Hepatocyte (in vitro differentiated cells): Measurements from ENCODE around the gene GABRP. TPM values are rescaled to one million over a fixed set of nuclear protein-coding genes. Genes with fewer than 3 reads are reported as not detected.
"Not testable (repeated sequence)": the region's sequence is repeated elsewhere in the genome, so short reads cannot be mapped to it uniquely, and the experiment has no call there.

Source experiments
- DNase-seq: peaks from one replicate; pipeline ENCODE4 v3.0.0-alpha.2; 2016; ENCODE audit warnings: low spot score
- H2AFZ ChIP-seq: fragments of 200-600 bp; sonication (generic); 2 replicates; pipeline ENCODE4 v1.6.0; 2016; ENCODE audit warnings: antibody characterized with exemption, mild to moderate bottlenecking
- H3K27ac ChIP-seq: fragments of 200-600 bp; sonication (generic); 2 replicates; pipeline ENCODE4 v1.5.1; 2016; ENCODE audit warnings: mild to moderate bottlenecking
- H3K27me3 ChIP-seq: fragments of 200-600 bp; sonication (generic); 2 replicates; pipeline ENCODE4 v1.6.1; 2016
- H3K36me3 ChIP-seq: fragments of 200-600 bp; sonication (generic); replicated peaks from 2 replicates; pipeline ENCODE4 v1.5.1; 2016; ENCODE audit warnings: low read depth; ENCODE audit not compliant: insufficient read depth
- H3K4me1 ChIP-seq: fragments of 200-600 bp; sonication (generic); 2 replicates; pipeline ENCODE4 v1.5.1; 2016; ENCODE audit warnings: mild to moderate bottlenecking, moderate library complexity; ENCODE audit not compliant: insufficient read depth
- H3K4me2 ChIP-seq: fragments of 200-600 bp; sonication (generic); 2 replicates; pipeline ENCODE4 v1.6.0; 2016
- H3K4me3 ChIP-seq: fragments of 200-600 bp; sonication (generic); 2 replicates; pipeline ENCODE4 v1.5.1; 2016; ENCODE audit warnings: mild to moderate bottlenecking
- H3K79me2 ChIP-seq: fragments of 200-600 bp; sonication (generic); 2 replicates; pipeline ENCODE4 v1.6.0; 2017; ENCODE audit warnings: mild to moderate bottlenecking
- H3K9me2 ChIP-seq: fragments of 200-600 bp; sonication (generic); replicated peaks from 2 replicates; pipeline ENCODE4 v1.6.0; 2017; ENCODE audit warnings: mild to moderate bottlenecking; ENCODE audit not compliant: insufficient read depth
- H3K9me3 ChIP-seq: fragments of 200-600 bp; sonication (generic); 2 replicates; pipeline ENCODE4 v1.5.1; 2016; ENCODE audit warnings: low read depth, mild to moderate bottlenecking
- H4K20me1 ChIP-seq: fragments of 200-600 bp; sonication (generic); 2 replicates; pipeline ENCODE4 v1.6.0; 2016; ENCODE audit warnings: mild to moderate bottlenecking; ENCODE audit not compliant: insufficient read depth, poor library complexity, severe bottlenecking
- CTCF ChIP-seq: fragments of 200-600 bp; sonication (generic); IDR thresholded peaks from 2 replicates; pipeline ENCODE4 v1.5.1; 2016; ENCODE audit warnings: antibody characterized with exemption, mild to moderate bottlenecking; ENCODE audit not compliant: poor library complexity
- EZH2 ChIP-seq: fragments of 200-600 bp; sonication (generic); IDR thresholded peaks from 2 replicates; pipeline ENCODE4 v1.6.1; 2016; ENCODE audit warnings: antibody characterized with exemption, mild to moderate bottlenecking, borderline replicate concordance
- EZH2phosphoT487 ChIP-seq: fragments of 200-600 bp; sonication (generic); IDR thresholded peaks from one replicate; pipeline ENCODE4 v1.6.1; 2018; ENCODE audit warnings: antibody characterized with exemption, mild to moderate bottlenecking, low read depth, moderate library complexity; ENCODE audit not compliant: unreplicated experiment, severe bottlenecking
- WGBS: methylation state at CpG from one replicate; pipeline ENCODE4 v1.1.6; 2016; ENCODE audit warnings: low lambda C conversion rate; ENCODE audit errors: missing lambda C conversion rate; 5-methylcytosine and 5-hydroxymethylcytosine counted together
- polyA plus RNA-seq: library from polyadenylated mRNA; unstranded; fragments of >200 nt; fragmentation: Nextera tagmentation; extraction: Ambion mirVana; gene quantifications from 2 replicates; pipeline ENCODE4 v1.2.1, GENCODE V29; 2016
- total RNA-seq: library from RNA; depleted of rRNA; stranded (reverse); fragments of >200 nt; gene quantifications from 2 replicates; pipeline ENCODE4 v1.2.3, GENCODE V29; 2014

Gene GABRP
- total and polyA plus RNA-seq, 2 experiments from 2014 or later: 91.4 to 136 TPM

GRCh38 chr5:170821257-170821800, 37.8 kb downstream of the GABRP start:
- no peaks in the 10 kb centered on the region for H3K79me2 ChIP-seq

GRCh38 chr5:170826117-170826516, 42.6 kb downstream of the GABRP start:
- Histone ChIP-seq H3K9me2 (no peaks in the 10 kb centered on the region), H3K4me1 (peaks cover 4% of the 10 kb centered on the region)
- WGBS: 78% methylated on average over 2 of the region's 2 CpGs

More at GRCh38 chr5:170821257-170821800, 37.8 kb downstream of the GABRP start:
- H3K27me3 ChIP-seq: no peaks in the 10 kb centered on the region
- no peaks in the 10 kb centered on the region for H3K36me3 ChIP-seq
- H3K9me3 ChIP-seq: no peaks in the 10 kb centered on the region
- DNase-seq: peak; percentile 31
- no peaks in the 10 kb centered on the region for H4K20me1 ChIP-seq
- no peak overlapping the region for H3K4me2 ChIP-seq
- no peak for TF ChIP-seq EZH2
- TF ChIP-seq CTCF: no peak
- no peak for TF ChIP-seq EZH2phosphoT487
- 69% methylated on average over 4 of the region's 4 CpGs for WGBS
- H3K9me2 ChIP-seq: no peaks in the 10 kb centered on the region
- no peak overlapping the region for H2AFZ ChIP-seq
- H3K4me1 ChIP-seq: peaks cover 9% of the 10 kb centered on the region
- no peak overlapping the region for H3K27ac ChIP-seq
- H3K4me3 ChIP-seq: no peak overlapping the region

GRCh38 chr5:170832241-170832640, 48.7 kb downstream of the GABRP start:
- H3K79me2 ChIP-seq: no peaks in the 10 kb centered on the region
- 85% methylated on average over 7 of the region's 7 CpGs for WGBS
- no peaks in the 10 kb centered on the region for H3K36me3 ChIP-seq
- TF ChIP-seq EZH2phosphoT487 (no peak), CTCF (no peak), EZH2 (no peak)
- H3K4me3 ChIP-seq: no peak overlapping the region
- DNase-seq: no peak
- H3K27me3 ChIP-seq: no peaks in the 10 kb centered on the region
- no peak overlapping the region for H3K27ac ChIP-seq
- H4K20me1 ChIP-seq: no peaks in the 10 kb centered on the region
- no peaks in the 10 kb centered on the region for H3K4me1 ChIP-seq
- H3K4me2 ChIP-seq: no peak overlapping the region
- no peaks in the 10 kb centered on the region for H3K9me2 ChIP-seq
- H3K9me3 ChIP-seq: no peaks in the 10 kb centered on the region
- no peak overlapping the region for H2AFZ ChIP-seq

More at GRCh38 chr5:170826117-170826516, 42.6 kb downstream of the GABRP start:
- H3K36me3 ChIP-seq: no peaks in the 10 kb centered on the region
- H3K9me3 ChIP-seq: no peaks in the 10 kb centered on the region
- H3K27ac ChIP-seq: no peak overlapping the region
- H3K4me2 ChIP-seq: no peak overlapping the region
- H4K20me1 ChIP-seq: no peaks in the 10 kb centered on the region
- no peak for TF ChIP-seq CTCF
- TF ChIP-seq EZH2phosphoT487: no peak
- no peak for TF ChIP-seq EZH2
- H2AFZ ChIP-seq: no peak overlapping the region
- H3K4me3 ChIP-seq: no peak overlapping the region
- H3K79me2 ChIP-seq: no peaks in the 10 kb centered on the region
- H3K27me3 ChIP-seq: no peaks in the 10 kb centered on the region
- no peak for DNase-seq

- not testable (repeated sequence) for H2AFZ ChIP-seq, H3K9me2 ChIP-seq, H3K4me3 ChIP-seq, H3K9me3 ChIP-seq, H3K27ac ChIP-seq, H3K36me3 ChIP-seq, H4K20me1 ChIP-seq, H3K79me2 ChIP-seq, H3K27me3 ChIP-seq, DNase-seq, H3K4me1 ChIP-seq, H3K4me2 ChIP-seq
- WGBS: 97% methylated on average over 2 of the region's 2 CpGs
These were observed 50.5 kb downstream of the GABRP start for GRCh38 chr5:170833981-170834380.
